Activated naive CD4-positive, alpha-beta T cell treated with Interleukin-2 at 50 U/mL for 16 hours (primary cell): ENCODE data around the gene TBC1D22A.

Source experiments
- DNase-seq: peaks from one replicate; pipeline ENCODE4 v3.0.0-alpha.2; 2020

The TBC1D22A gene

GRCh38 chr22:47210112-47210657, 447.7 kb downstream of the TBC1D22A start:
- no peak for DNase-seq

- DNase-seq: no peak
These were observed 448.2 kb downstream of the TBC1D22A start for GRCh38 chr22:47210686-47211085.

- DNase-seq: peak; percentile 46
These were observed 451.3 kb downstream of the TBC1D22A start for GRCh38 chr22:47213571-47214230.

GRCh38 chr22:47215851-47216250, 453.4 kb downstream of the TBC1D22A start:
- DNase-seq: no peak

GRCh38 chr22:47218671-47219070, 456.2 kb downstream of the TBC1D22A start:
- DNase-seq: no peak

- no peak for DNase-seq
These were observed 457.3 kb downstream of the TBC1D22A start for GRCh38 chr22:47219789-47220188.

GRCh38 chr22:47220752-47221151, 458.3 kb downstream of the TBC1D22A start:
- DNase-seq: no peak

GRCh38 chr22:47221840-47222615, 459.6 kb downstream of the TBC1D22A start:
- no peak for DNase-seq
